Activated CD8-positive, alpha-beta memory T cell treated with anti-CD3 and anti-CD28 coated beads for 48 hours (primary cell): ENCODE data around the gene NDUFV3.
"Not testable (repeated sequence)": the region's sequence is repeated elsewhere in the genome, so short reads cannot be mapped to it uniquely, and the experiment has no call there.

Experiments used
- DNase-seq, 3 experiments: peaks; one replicate each; pipeline ENCODE4 v3.0.0-alpha.2; 2020; ENCODE audit warnings: low read depth in 2 of 3, low spot score in 2 of 3

NDUFV3 gene

DNA sequence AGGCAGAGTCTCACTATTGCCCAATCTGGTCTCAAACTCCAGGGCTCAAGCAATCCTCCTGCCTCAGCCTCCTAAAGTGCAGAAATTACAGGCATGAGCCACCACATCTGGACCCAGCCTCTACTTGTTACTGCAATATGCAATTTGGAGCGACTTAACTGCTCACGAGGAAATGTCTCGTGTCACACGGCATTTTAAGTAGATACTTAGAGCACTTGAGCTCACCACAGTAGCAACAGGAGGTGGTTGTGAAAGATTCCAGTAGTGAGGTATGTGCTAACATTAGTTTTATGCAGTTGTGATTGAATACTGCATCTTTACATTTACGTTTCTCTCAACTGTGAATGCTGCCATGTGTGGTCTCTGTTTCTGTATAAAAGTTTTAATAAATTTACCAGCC lies 5.8 kb upstream of the NDUFV3 start:
- no peak for DNase-seq

DNA sequence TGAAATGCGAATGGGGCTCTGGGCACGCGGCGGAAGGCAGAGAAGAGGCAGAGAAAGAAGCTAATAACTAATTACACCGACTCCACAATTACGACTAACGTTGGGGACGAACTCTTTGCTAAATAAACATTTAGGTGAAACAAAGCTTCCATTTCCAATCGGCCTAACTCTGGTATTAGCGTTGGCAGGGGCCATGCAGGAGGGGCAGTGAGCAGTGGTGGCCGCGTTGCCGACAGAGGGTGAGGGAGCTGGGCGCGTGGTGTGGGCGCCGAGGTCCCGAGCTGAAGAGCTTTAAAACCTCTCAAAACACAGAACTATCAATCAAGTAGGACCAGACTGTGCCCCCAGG lies 553 bp upstream of the NDUFV3 start:
- no peak for DNase-seq

DNA sequence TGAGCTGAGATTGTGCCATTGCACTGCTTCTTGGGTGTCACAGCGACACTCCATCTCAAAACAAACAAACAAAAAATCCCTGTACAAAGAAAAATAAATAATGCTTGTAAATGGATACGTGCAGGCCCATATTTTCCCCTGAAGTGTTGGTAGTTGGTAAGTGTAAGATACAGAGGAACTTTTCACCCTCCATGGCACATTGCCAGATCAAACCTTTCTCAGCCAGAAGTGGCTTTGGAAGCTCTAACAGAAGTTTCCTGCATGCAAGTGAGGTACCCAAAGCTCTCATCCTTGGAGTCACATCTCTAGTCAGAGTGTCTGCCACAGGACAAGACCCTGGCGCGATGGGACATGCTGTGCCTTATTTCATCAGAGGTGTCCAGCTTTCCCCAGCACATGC lies 7.3 kb downstream of the NDUFV3 start:
- no peak for DNase-seq

DNA sequence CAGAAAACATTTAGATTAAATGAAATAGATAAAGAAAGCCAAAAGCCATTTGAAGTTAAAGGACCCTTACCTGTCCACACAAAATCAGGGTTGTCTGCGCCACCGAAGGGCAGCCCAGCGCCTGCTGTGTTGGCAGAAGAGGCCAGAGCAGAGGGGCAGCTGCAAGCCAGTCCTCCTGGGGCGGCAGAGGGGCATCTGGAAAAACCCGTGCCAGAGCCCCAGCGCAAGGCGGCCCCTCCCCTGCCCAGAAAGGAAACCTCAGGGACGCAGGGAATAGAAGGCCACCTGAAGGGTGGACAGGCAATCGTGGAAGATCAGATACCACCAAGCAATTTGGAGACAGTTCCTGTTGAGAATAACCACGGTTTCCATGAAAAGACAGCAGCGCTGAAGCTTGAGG lies 10.7 kb downstream of the NDUFV3 start:
- no peak for DNase-seq

DNA sequence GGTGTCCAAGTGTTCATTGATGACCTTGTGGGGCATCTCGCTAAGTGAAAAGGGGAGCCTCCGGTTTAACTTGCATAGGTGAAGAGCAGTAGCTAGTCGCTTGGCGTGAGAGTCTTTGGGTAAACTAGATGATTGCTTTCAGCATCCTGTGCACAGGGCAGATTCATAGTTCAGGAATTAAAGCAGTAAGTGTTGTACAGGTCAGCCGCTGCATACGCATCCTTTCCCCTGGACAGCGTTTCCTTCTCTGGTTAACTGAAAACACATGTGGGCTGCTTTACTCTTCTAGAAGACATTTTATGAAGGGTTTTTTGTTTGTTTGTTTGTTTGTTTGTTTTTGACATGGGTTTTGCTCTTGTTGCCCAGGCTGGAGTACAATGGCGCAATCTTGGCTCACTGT lies 12.1 kb downstream of the NDUFV3 start:
- DNase-seq: no peak

DNA sequence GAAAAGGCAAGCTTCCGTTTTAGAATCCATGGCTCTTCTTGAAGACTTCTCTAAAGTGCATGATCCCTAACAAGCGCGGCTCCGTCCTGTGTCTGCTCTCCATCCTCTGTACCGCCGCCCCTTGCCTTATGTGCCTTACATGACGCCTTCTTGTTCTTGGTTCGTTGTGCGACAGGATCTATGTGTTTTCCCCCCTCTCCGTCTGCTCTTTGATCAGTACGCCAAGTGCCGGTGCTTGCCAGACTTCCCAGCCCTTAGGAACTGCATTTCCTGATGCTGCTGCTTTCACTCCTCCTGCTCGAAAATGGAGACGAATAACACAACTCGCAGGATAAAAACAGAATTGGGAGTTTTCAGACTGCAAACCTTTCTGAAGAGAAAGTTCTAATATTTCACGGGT lies 13.1 kb downstream of the NDUFV3 start:
- no peak for DNase-seq

DNA sequence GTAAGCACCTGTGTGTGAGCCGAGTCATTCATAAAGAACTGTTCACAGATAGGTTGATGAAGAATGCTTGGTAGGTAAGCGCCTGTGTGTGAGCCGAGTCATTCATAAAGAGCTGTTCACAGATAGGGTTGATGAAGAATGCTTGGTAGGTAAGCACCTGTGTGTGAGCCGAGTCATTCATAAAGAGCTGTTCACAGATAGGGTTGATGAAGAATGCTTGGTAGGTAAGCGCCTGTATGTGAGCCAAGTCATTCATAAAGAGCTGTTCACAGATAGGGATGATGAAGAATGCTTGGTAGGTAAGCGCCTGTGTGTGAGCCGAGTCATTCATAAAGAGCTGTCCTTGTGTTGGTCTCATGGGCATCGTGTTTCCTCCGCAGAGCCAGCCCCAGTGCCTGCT lies 15.4 kb downstream of the NDUFV3 start:
- DNase-seq: not testable (repeated sequence)

DNA sequence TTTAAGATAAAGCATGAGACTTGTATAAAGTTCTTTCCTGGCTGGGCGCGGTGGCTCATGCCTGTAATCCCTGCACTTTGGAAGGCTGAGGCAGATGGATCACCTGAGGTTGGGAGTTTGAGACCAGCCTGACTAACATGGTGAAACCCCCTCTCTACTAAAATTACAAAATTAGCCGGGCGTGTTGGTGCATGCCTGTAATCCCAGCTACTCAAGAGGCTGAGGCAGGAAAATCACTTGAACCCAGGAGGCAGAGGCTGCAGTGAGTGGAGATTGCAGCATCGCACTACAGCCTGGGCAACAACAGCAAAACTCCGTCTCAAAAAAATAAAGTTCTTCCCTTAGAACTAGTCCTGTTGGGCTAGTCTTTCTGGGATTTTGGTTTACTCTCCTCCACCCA lies 18.8 kb downstream of the NDUFV3 start:
- not testable (repeated sequence) for DNase-seq

DNA sequence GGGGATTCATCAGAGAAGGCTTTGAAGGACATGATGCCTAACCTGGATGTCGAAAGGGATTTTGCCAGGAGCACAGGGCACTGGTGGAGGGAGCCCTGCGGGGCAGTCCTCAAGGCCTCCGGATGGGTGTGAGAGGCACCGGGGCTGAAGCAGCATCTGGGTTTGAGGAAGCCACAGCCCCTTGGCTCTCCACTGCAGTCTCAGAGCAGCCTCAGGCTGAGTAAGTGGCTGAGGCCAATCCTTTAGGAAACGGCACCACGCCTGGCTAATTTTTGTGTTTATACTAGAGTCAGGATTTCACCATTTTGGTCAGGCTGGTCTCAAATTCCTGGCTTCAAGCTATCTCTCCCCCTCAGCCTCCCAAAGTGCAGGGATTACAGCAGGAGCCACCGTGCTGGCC lies 20.4 kb downstream of the NDUFV3 start:
- no peak for DNase-seq

DNA sequence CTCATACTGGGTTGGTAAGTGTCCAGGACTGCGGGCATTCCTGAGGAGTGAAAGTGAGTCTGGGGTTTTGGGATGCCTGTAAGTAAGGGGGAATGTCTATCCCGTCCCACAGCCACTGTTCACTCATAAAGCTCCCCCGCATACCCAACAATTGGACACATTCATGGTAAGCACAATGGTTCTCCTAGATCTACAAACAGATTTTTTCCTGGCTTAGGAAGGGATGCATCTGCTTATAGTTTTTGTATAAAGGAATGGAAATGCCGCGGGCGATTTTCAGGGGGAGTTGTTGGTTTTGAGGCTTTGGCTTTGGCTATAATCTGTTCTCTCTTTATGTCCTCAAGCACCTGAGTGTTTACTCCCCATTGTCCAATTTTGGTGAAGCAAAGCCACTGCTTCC lies 25.2 kb downstream of the NDUFV3 start:
- DNase-seq: no peak

DNA sequence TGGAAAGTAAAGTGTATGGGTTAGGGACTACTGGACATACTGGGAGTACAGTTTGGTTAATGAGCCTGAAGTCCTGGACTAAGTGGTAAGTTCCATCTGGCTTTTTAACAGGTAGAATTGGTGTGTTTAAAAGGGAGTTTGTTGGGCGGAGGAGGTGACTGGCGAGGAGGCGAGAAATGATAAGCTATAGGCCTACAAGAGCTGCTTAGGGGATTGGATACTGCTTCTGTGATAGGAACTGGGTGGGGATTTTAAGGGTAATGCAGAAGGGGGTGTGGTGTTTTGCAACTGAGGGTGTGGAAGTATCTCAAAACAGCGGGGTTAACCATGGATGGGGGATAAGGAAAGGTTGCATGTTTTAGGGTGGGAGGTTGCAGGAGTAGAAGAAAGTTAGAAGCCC lies 28.8 kb downstream of the NDUFV3 start:
- DNase-seq: no peak

DNA sequence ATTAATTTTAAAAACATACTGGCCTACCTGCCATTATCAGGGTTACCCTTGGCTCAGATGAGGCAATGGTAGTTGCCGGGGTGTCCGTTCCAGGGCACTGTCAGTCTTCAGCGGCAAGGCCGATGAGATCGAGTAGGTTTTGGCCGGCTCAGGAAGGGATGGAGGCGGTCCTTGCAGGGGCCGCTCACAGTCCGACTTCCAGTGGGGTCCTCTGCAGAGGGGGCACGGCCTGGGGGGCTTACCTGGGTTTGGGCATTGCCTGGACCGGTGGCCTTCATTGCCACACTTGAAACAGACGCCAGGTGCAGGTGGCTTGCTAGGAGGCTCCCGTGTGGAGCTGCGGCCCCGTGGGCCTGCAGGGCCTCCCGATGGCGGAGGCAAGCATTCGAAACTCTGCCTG lies 29.8 kb downstream of the NDUFV3 start:
- DNase-seq: no peak

DNA sequence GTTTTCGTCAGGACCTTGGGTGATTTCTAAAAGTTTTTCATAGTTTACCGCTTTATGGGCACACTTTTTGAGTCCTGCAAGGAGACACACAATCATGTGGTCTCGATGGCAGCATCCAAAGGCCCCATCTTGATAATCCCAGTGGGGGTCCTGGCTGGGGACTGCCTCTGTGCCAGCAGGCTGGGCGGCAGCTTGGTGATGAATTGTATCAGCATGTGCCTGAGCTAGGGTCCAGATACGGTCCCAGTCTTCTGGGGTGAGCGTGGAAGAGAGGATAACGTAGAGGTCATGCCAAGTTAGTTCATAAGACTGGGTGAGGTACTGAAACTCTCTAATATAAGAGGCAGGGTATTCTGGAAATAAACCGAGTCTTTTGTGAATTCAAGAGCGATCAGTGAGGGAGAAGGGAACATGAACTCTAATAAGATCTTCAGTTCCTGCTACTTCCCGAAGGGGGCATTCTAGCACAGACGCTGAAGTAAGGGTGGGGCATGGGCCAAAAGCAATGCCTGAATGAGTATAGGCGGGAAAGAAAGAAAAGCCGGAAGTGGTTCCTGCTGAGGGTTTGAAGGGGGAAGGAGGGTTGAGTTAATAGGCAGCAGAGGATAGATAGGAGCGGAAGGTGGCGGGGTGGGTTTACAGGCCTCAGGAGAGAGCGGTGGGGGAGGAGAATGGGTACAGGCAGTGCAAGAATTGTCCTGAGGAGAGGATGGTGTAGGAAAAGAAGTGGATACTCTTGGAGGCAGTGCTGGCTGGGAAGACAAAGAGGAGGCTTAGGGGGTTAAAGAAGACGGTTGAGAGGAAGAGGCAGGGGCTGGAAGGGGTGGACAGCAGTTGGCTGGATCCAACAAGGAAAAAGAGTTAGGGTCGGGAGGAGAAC lies 30.7 kb downstream of the NDUFV3 start:
- peak; percentile 28 to 51 (median 48) for DNase-seq

DNA sequence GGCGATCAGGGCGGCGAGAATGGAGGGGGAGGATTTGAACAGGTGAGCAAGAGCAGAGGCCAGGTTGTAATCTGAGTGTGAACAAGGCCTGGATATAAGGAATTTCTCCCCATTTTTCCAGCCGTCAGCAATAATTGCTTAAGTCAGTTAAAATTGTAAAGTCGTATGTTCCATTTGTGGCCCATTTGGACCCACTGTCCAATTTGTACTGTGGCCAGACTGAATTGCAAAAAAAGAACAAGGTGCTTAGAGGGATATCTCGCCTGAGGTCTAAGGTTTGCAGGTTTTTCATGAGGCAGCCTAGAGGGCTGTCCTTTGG lies 31.3 kb downstream of the NDUFV3 start:
- DNase-seq: no peak

DNA sequence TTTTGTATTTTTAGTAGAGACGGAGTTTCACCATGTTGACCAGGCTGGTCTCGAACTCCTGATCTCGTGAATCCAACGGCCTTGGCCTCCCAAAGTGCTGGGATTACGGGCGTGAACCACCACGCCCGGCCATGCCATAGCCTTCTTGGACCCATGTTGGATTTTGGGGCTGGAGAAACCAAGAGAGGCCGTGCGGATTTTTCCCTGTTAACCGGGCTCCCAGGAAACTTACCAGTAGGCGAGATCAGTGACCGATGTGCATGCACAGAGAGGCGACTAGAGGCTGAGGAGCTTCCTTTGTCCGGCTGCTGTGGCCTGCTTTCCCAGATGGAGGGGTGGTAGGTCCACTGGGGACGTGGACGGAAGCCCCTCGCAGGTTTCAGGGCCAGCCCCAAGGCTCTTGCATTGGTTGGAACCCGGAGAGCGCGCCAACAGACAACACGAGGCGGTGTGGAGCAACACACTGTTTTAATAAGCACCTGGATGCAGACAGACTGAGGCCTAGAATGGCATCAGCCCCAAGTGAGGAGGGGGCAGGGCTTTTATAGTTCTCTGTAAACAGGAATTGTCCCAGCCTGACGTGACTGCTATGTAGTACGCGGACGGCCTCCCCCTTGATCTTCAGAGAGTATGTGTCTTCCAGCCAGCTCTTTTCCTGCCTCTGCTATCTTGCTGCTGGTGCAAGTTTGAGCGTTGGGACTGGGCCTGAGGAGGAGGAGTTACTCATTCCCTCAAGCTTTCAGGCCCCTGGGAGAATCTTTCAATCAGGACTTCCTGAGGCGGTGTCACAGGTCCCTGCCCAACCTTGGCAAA lies 32.2 kb downstream of the NDUFV3 start, which contains the start of gene ERVH48-1:
ERVH48-1 (minus strand) TSS at position 517 of the 813 bp plus-strand sequence. CDS start 6,624 bp downstream, outside the sequence.
- no peak for DNase-seq

DNA sequence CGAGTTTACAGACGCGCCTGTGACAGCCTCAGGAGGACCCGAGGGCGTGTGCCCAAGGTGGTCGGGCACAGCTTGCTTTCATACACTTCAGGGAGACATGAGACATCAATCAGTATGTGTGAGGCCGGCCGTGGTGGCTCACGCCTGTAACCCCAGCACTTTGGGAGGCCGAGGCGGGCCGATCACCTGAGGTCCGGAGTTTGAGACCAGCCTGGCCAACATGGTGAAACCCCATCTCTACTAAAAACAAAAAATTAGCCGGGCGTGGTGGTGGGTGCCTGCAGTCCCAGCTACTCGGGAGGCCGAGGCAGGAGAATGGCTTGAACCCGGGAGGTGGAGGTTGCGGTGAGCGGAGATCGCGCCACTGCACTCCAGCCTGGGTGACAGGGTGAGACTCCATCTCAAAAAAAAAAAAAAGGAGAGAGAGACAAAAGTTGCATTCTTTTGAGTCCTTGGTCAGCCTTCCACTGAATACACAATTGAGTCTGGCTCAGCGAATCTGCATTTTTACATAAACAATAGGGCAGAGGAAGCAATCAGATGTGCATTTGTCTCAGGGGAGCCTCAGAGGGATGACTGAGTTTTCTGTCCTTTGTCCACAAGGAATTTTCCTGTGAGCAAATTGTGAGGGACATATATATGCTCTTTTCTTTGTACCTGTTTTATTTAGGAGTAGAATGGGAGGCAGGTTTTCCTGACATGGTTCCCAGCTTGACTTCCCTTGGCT lies 34.5 kb downstream of the NDUFV3 start:
- DNase-seq: not testable (repeated sequence)

DNA sequence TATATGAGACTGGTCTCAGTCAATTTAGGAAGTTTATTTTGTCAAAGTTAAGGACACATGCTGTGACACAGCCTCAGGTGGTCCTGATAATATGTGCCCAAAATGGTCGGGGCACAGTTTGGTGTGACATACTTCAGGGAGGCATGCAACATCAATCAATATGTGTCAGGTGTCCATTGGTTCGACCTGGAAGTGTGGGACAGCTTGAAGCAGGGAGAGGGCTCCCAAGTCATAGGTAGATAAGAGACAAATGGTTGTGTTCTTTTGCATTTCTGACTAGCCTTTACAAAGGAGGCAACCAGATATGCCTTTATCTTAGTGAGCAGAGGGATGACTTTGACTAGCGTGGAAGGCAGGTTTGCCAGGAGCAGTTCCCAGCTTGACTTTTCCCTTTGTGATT lies 36.9 kb downstream of the NDUFV3 start:
- no peak for DNase-seq

DNA sequence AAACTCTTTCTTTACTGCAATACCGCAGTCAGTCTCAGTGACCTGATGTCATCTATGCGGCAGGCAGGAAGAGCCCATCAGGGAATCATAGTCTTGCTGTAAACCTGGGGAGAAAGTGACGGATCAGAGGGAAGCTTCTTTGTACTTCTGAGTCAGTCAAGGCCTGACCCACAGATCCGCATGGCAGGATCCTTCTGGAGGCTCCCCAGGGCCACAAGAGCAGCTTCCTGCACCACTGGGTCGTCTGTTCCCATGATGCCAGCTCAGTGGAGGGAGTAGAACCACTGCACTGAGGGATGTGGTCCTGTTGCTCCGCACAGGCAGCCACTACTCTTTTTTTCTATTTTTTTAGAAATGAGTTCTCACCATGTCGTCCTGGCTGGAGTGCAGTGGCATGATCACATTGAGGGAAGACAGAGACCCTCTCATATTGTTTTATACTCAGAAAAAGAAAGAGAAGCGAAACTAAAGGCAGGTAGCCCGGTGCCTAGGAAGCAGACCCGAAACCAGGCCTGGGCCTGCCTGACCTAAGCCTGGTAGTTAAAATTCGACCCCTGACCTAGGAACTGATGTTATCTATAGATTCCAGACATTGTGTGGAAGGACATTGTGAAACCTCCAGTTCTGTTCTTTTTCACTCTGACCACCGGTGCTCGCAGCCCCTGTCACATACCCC lies 38.6 kb downstream of the NDUFV3 start:
- no peak for DNase-seq

DNA sequence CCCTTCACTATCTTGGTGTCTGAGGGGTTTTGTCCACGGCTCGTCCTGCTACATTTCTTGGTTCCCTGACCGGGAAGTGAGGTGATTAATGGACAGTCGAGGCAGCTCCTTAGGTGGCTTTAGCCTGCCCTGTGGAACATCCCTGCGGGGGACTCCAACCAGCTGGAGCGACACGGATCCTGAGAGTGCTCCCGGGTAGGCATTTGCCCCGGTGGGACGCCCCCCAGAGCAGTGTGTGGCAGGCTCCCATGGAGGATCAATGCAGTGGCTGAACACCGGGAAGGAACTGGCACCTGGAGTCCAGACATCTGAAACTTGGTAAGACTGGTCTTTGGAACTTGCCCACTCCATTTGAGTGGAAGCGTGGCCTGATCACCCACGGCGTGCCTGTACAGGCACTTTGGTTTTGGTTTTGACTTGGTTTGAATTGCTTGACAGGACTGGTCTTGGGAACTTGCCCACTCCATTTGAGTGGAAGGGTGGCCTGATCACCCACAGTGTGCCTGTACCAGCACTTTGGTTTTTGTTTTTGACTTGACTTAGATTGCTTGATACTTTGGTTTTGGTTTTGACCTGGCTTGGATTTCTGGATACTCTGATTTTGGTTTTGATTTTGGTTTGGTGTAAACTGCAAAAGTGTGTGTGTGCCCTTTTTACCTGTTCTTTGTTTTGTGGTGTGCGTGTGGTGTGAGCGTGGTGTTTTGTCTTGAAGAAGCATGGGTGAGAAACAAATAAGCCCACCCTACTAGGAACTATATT lies 39.4 kb downstream of the NDUFV3 start:
- DNase-seq: not testable (repeated sequence)

DNA sequence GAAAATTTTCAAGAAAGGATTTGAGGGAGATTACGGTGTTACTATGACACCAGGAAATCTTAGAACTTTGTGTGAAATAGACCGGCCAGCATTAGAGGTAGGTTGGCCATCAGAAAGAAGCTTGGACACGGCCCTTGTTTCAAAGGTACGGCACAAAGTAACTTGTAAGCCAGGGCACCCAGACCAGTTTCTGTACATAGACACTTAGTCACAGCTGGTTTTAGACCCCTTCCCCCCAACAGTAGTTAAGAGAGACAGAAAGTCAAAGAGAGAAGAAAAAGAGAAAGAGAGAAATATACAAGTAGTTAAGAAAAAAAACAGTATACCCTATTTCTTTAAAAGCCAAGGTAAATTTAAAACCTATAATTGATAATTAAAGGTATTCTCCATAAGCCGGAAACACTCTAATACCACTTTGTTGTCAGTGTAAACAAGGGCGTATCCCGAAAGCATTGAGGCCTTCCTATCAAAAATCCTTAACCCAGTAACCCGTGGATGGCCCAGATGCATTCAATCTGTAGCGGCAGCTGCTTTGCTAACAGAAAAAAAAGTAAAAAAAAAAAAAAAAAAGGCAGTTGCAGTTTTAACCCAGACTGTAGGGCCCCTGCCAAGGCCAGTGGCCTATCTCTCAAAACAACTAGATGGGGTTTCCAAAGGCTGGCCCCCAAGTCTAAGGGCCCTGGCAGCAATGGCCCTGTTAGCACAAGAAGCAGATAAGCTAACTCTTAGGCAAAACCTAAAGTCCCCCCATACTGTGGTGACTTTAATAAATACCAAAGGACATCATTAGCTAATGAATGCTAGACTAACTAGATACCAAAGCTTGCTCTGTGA lies 40.2 kb downstream of the NDUFV3 start:
- DNase-seq: not testable (repeated sequence)
